ENCODE data around the gene CAPN5. TPM values are rescaled to one million over a fixed set of nuclear protein-coding genes. Genes with fewer than 3 reads are reported as not detected.

CAPN5 gene
- total RNA-seq, 1 donor from 2014 or later: 0.71 TPM

DNA sequence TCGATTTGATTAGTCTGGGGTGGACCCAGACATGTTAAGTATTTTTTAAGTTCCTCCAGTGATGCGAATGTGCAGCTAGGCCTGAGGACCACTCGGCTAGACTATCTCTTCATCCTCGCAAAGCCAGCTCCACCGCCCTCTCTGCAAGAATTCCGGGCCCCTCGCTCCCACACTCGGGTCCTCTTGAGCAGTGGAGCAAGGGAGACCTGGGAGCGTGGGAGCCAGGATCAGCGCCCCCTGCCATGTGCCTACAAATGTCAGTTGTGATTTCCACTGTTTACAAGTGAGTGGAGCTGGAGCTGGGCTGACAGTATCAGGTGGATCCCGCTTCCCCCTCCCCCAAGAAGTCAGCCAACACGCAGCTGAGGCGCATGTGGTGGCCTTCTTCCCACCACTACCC lies 25.9 kb upstream of the CAPN5 start:
- ATAC-seq (ENCODE audit: low read depth): no peak
- TF ChIP-seq, protein P1, sequence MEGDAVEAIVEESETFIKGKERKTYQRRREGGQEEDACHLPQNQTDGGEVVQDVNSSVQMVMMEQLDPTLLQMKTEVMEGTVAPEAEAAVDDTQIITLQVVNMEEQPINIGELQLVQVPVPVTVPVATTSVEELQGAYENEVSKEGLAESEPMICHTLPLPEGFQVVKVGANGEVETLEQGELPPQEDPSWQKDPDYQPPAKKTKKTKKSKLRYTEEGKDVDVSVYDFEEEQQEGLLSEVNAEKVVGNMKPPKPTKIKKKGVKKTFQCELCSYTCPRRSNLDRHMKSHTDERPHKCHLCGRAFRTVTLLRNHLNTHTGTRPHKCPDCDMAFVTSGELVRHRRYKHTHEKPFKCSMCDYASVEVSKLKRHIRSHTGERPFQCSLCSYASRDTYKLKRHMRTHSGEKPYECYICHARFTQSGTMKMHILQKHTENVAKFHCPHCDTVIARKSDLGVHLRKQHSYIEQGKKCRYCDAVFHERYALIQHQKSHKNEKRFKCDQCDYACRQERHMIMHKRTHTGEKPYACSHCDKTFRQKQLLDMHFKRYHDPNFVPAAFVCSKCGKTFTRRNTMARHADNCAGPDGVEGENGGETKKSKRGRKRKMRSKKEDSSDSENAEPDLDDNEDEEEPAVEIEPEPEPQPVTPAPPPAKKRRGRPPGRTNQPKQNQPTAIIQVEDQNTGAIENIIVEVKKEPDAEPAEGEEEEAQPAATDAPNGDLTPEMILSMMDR (IDR thresholded peaks at IDR 0.05): no peak
- Mint-ChIP-seq H3K27ac (no peak overlapping the region), H3K36me3 (ENCODE audit: low read depth) (no peaks in the 10 kb centered on the region), H3K27me3 (peaks cover 52% of the 10 kb centered on the region), H3K9me3 (no peaks in the 10 kb centered on the region), H3K4me3 (peak overlapping the region; percentile 15), H3K4me1 (peaks cover 15% of the 10 kb centered on the region)
- intact Hi-C loops (cut with micrococcal nuclease): loop anchor here (10.0 kb wide), 1 partner anchor 784 kb away; the partner anchor contains the start of genes AAMDC and RSF1
- ChIA-PET POLR2A (no interaction called here), CTCF (interaction anchor here (2.0 kb wide), 1 partner anchor 121 kb away, joined by 5 read pairs; no protein-coding TSS in a partner anchor)
- DNase-seq: no peak

DNA sequence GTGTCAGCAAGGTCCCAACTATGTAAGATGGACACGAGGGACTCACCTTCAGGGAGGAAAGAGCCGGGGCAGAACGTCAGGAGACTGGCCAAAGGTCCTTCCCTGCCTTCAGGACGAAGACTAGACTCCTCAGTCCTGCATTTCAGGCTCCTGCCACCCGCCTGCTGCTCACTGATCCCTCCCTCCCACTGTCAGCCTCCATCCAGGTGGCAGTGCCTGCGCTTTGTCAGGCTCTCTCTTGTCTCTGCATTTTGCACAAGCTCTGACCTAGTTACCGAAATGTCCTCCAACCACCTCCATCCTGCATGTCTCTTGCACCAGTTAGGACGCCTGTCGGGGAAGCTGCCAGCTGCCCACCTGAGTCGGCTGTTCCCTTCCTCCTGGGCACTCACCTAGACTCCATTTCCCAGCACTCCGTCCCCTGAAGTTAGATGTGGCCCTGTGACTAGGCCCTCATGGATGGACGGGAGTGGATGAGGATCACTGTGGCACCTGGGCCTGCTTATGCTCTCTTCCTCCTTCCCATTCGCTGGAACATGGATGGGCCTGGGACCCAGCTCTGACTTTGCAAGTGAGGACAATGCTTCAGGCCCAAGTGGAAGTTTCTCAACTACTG lies 24.6 kb upstream of the CAPN5 start:
- TF ChIP-seq, protein P1 (IDR thresholded peaks at IDR 0.05): no peak
- no peak for ATAC-seq (ENCODE audit: low read depth)
- no peaks in the 10 kb centered on the region for H3K36me3 Mint-ChIP-seq (ENCODE audit: low read depth)
- H3K4me1 Mint-ChIP-seq: peaks cover 24% of the 10 kb centered on the region
- no peak for DNase-seq
- H3K4me3 Mint-ChIP-seq: no peak overlapping the region
- H3K27me3 Mint-ChIP-seq: peaks cover 47% of the 10 kb centered on the region
- POLR2A ChIA-PET: no interaction called here
- H3K9me3 Mint-ChIP-seq: no peaks in the 10 kb centered on the region
- no peak overlapping the region for H3K27ac Mint-ChIP-seq
- CTCF ChIA-PET: no interaction called here
- intact Hi-C loops (cut with micrococcal nuclease): loop anchor here (10.0 kb wide), 1 partner anchor 783 kb away; the partner anchor contains the start of genes AAMDC and RSF1

DNA sequence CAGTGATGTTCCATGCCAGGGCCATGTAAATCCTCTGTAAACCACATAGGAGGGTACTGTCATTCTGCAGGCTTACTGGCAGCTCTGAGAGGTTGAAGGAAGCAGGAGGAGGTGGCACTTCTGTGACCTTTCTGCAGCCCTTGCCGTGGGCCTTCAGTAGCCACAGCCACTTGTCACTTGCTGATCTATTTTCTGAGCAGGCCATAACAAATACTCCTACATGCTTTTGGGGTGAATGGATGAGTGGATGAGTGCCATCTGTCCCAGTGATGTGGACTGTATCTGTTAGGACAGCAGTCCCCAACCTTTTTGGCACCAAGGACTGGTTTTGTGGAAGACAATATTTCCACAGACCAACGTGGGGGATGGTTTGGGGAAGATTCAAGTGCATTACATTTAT lies 22.4 kb upstream of the CAPN5 start:
- no peak for DNase-seq
- no peaks in the 10 kb centered on the region for H3K36me3 Mint-ChIP-seq (ENCODE audit: low read depth)
- ChIA-PET POLR2A (no interaction called here), CTCF (interaction anchor here (1.9 kb wide), 1 partner anchor 47 kb away, joined by 12 read pairs; no protein-coding TSS in a partner anchor)
- peaks cover 12% of the 10 kb centered on the region for H3K4me1 Mint-ChIP-seq
- intact Hi-C loops (cut with micrococcal nuclease): loop anchor here (10.0 kb wide), 1 partner anchor 780 kb away; the partner anchor contains the start of genes AAMDC and RSF1
- no peak overlapping the region for H3K27ac Mint-ChIP-seq
- ATAC-seq (ENCODE audit: low read depth): no peak
- TF ChIP-seq, protein P1 (IDR thresholded peaks at IDR 0.05): no peak
- no peak overlapping the region for H3K4me3 Mint-ChIP-seq
- peaks cover 35% of the 10 kb centered on the region for H3K27me3 Mint-ChIP-seq
- no peaks in the 10 kb centered on the region for H3K9me3 Mint-ChIP-seq

DNA sequence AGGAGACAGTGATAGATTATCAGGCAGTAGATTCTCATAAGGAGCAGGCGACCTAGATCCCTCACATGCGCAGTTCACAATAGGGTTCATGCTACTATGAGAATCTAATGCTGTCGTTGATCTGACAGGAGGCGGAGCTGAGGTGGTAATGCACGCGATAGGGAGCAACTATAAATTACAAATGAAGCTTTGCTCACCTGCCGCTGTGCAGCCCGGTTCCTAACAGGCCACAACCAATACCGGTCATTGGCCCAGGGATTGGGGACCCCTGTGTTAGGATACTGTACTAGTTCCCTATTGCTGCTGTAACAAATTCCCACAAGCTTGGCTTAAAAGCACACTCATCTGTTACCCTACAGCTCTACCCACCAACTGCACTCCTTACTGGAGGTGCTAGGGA lies 21.9 kb upstream of the CAPN5 start:
- Mint-ChIP-seq H3K4me3 (no peak overlapping the region), H3K27ac (no peak overlapping the region), H3K4me1 (peaks cover 12% of the 10 kb centered on the region), H3K27me3 (peaks cover 35% of the 10 kb centered on the region), H3K36me3 (ENCODE audit: low read depth) (no peaks in the 10 kb centered on the region), H3K9me3 (no peaks in the 10 kb centered on the region)
- ATAC-seq (ENCODE audit: low read depth) (no peak), DNase-seq (no peak)
- ChIA-PET POLR2A (no interaction called here), CTCF (interaction anchor here (1.9 kb wide), 1 partner anchor 47 kb away, joined by 12 read pairs; no protein-coding TSS in a partner anchor)
- TF ChIP-seq, protein P1 (IDR thresholded peaks at IDR 0.05): no peak
- intact Hi-C loops (cut with micrococcal nuclease): loop anchor here (5.0 to 10.0 kb wide), 3 partner anchors 183 to 780 kb away; partner anchors contain the start of genes AAMDC, ACER3, CLNS1A and RSF1

DNA sequence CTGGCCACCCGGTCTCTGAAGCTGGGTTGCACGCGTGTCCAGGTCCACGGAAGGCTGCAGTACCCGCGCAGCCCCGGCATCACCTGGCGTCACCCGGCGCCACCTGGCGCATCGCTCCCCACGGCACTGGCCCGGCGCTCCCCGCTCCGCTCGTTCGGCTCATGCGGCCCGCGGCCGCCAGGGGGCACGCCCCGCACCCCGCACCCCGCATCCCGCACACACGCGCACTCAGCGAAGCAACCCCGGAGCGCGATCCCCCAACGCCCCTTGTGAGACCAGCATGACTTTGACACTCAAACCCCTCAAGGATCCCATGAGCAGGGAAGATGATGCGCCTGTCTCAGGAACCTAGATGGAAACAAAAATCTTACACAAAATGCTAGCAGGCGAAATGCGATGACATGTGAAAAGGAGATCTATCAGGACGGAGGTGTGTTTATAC lies 20.7 kb upstream of the CAPN5 start:
- intact Hi-C loops (cut with micrococcal nuclease): loop anchor here (1.0 to 10.0 kb wide), 5 partner anchors 126 to 779 kb away; partner anchors contain the start of genes AAMDC, ACER3, CLNS1A and RSF1
- no peak overlapping the region for H3K4me3 Mint-ChIP-seq
- H3K27ac Mint-ChIP-seq: no peak overlapping the region
- TF ChIP-seq, protein P1 (IDR thresholded peaks at IDR 0.05): no peak
- H3K27me3 Mint-ChIP-seq: peaks cover 28% of the 10 kb centered on the region
- H3K9me3 Mint-ChIP-seq: no peaks in the 10 kb centered on the region
- ChIA-PET POLR2A (no interaction called here), CTCF (interaction anchor here (1.9 kb wide), 1 partner anchor 45 kb away, joined by 12 read pairs; no protein-coding TSS in a partner anchor)
- ATAC-seq (ENCODE audit: low read depth): no peak
- no peak for DNase-seq
- H3K36me3 Mint-ChIP-seq (ENCODE audit: low read depth): no peaks in the 10 kb centered on the region
- H3K4me1 Mint-ChIP-seq: peaks cover 12% of the 10 kb centered on the region
